Measurements from ENCODE around the gene PLEKHM3.
"Not testable (repeated sequence)": the region's sequence is repeated elsewhere in the genome, so short reads cannot be mapped to it uniquely, and the experiment has no call there.

The PLEKHM3 gene

GRCh38 chr2:207813942-207814341 is 211.4 kb downstream of the PLEKHM3 start:
- DNase-seq: no peak

DNA sequence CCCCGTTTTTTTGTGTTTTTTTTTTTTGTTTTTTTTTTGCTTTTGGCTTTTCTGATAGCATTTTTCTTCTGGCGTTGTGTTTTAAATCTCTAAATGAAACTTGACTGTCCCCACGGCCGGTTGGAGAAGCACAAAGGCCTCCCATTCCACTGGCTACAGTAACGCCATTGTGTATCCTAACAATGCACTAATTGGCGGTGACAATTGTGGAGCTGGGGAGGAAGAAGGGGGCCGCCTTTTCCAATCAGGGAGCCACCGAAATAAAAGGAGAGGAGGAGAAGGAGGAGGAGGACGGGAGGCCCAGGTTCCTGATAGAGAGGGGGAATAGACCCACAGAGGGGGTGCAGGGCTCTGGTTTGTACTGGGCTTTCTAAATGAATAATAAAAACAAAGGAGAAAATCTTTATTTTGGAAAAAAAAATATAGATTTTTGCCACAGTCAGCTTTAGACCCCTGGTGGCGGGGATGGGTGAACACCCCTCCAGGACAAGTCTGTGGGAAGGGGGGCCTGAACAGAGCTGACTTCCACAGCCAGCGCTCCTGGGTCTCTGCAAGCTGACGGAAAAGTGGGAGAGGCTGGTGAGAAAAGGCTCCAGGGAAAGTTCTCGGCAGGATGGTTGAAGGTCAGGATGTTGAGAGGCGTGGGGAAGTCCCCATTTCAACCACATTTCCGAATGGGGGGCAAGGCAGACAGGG is 212.0 kb downstream of the PLEKHM3 start:
- DNase-seq: no peak

DNA sequence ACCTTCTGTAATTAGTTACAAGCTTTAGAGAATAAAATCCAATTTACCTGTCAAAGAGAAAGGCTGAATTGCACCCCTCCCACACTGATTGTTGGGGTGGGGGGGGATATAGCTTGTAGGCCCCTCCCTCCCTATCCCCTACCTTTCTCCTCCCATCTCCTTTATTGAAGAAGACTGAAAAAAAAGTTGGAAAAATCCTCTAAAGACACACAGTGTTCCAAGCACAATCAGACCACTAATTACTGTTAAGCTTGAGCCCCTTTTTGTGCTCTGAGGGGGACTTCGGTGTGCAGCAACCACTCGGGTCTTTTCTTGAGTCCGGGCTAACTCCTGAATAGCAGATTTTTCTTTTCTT is 212.6 kb downstream of the PLEKHM3 start:
- no peak for DNase-seq

DNA sequence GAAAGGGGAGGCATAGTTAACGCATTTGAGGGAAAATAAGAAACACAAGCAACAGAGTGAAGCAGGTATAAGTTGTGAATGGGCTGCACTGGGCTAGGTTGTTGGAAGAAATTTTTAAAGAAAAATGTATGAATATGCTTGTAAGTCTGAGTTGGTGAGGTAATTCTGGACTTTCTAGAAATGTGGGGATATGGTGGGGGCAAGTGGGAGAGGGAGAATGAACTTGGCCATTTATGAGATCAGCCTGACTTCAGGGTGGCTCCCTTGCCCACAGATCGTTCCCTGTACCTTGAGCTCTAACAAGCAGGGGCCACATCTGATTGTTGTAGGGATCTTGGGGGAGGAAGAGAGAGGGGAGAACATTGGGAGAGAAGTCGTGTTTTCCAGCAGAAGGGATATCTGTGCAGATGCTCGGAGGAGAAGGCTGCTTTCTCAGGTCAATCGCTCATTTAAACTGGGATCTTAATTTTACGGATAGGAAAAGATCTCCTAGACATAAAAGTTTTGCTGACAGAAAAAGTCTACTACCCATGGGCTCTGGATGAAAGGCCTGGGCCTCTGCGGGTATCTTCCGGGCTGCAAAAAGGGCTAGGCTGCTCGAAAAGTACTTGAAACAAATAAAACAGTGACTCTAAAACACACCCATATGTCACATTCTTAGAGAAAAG is 213.1 kb downstream of the PLEKHM3 start:
- no peak for DNase-seq

DNA sequence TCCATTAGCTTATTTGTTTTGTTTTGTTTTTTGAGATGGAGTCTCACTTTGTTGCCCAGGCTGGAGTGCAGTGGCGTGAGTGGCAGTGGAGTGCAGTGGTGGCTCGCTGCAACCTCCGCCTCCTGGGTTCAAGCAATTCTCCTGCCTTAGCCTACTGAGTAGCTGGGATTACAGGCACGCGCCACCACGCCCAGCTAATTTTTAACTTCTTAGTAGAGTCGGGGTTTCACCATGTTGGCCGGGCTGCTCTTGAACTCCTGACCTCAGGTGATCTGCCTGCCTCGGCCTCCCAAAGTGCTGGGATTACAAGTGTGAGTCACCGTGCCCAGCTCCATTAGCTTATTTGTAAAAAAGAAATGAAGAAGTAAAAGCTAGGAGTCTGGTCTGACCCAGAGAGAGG is 213.7 kb downstream of the PLEKHM3 start:
- not testable (repeated sequence) for DNase-seq

- DNase-seq: no peak
Measured at GRCh38 chr2:207810200-207810788, 215.0 kb downstream of the PLEKHM3 start.

DNA sequence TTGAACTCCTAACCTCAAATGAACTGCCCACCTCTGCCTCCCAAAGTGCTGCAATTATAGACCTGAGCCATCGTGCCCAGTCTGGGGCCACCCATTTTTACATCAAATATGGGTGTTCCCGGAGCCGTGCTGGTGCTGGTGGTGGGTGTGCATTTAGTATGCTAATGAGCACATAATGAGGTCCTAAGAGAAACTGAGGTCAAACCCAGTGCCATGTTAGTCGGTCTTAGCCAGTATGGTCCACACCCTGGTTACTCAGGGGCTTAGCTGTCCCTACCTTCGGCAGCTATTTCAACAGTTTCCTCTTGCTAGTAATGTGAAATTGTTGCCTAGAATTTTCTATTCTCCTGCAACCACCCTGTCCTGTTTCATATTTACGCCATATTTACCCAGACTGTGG is 217.2 kb downstream of the PLEKHM3 start:
- DNase-seq: no peak

DNA sequence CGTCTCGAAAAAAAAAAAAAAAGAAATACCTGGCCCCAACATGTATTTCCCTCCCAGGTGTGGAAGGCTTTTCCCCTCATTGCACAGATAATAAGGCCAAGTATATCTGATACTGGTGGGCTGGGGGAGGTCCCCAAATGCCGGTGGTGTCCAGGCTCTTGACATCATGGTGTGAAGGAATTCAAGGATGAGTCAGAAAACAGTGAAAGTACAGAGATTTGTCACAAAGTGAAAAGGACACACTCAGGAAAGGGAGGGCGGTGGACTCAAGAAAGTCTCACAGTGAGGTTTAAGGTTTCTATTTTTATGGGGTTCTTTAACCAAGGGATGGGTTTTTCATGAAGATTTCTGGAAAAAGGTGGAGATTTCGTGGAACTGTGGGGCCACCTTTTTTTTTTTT is 217.8 kb downstream of the PLEKHM3 start:
- no peak for DNase-seq

DNA sequence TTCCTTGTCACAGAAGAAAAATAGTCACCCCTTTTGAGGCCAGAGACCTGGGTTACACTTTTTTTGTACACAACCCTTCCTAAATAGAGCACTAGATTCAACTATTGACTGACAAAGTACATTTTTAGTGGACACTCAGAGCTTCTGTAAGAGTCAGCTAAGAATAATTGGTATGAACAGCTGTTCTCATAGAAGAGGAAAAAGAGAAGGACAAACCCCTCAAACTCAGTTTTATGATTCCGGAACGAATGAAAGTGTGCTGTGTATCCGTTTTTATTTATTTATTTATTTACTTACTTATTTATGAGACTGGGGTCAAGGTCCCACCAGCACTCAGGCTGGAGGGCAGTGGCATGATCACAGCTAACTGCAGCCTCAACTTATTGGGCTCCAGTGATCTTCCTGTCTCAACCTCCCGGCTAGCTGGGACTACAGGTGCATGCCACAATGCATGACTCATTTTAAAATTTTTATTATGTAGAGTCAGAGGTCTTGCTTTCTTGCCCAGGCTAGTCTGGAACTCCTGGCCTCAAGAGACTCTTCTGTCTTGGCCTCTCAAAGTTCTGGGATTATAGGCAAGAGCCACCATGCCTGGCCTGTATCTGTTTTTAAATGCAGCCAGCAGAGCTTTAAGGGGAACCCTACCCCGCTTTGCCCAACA is 219.6 kb downstream of the PLEKHM3 start:
- no peak for DNase-seq

- no peak for DNase-seq
Measured at GRCh38 chr2:207802650-207803049, 222.7 kb downstream of the PLEKHM3 start.

GRCh38 chr2:207801259-207801658 is 224.1 kb downstream of the PLEKHM3 start:
- peak; percentile 62 for DNase-seq

- DNase-seq: no peak
Measured at GRCh38 chr2:207796585-207797350, 228.6 kb downstream of the PLEKHM3 start.

GRCh38 chr2:207792244-207792785 is 233.0 kb downstream of the PLEKHM3 start:
- peak; percentile 70 for DNase-seq

GRCh38 chr2:207791579-207792243 is 233.6 kb downstream of the PLEKHM3 start:
- DNase-seq: no peak

- DNase-seq: no peak
Measured at GRCh38 chr2:207790898-207791297, 234.4 kb downstream of the PLEKHM3 start.

- no peak for DNase-seq
Measured at GRCh38 chr2:207787800-207788199, 237.5 kb downstream of the PLEKHM3 start.

- DNase-seq: no peak
Measured at GRCh38 chr2:207787017-207787416, 238.3 kb downstream of the PLEKHM3 start.

DNA sequence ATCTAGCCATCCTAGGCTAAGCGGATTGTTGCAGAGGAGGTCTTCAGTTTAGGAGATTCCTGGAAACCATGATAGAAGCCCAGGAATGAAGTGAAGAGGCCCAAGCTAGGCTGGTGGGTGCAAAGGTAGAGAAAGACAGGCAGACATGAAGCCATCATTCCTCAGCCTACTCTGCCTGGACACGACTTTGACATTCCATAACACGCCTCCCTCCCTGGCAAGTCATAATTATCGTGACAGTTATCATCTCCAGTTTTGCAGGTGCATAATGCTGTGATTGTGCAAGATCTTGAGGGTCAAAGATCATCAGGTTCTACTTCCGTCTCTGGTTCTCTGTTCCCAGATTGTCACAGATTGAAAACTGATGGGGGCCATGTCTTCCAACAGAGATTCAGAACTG is 240.4 kb downstream of the PLEKHM3 start:
- no peak for DNase-seq

- DNase-seq: no peak
Measured at GRCh38 chr2:207783514-207783913, 241.8 kb downstream of the PLEKHM3 start.

DNA sequence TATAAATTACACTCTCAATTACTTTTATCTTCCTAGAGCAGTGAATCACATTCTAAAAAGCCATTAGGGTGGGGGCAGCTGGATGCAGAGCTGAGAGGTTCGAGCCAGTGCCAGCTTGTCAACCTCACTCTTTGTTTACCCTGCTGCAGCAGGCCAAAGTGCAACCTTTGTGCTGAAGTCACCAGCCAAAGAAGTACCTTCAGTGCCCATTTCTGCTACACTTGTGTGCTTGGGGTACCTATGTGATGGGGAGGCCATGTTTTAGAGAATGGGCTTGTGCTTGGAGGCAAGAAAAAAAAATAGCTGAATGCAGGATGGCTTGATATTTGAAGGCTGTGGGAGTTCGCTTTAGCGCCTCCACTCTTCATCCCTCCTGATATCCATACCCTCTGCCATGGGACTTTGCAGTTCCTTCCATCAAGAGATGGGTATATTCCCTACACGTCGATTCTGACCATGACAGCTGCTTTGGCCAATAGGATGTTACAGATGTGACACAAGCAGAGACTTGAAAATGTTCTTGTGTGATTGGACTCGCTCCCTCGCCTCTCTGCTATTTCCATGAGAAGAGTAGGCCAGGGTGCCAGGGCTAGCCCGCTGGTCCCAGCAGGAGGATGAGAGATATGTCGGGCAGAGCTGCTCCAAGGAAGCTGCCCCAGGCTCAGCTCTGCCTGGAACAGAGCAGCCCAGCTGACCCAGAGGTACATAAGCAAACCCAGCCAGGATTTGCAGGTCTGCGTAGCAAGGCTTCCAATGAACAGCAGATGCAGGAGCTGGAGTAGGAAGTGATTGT is 242.9 kb downstream of the PLEKHM3 start:
- no peak for DNase-seq

GRCh38 chr2:207779523-207779922 is 245.8 kb downstream of the PLEKHM3 start:
- no peak for DNase-seq

All from OCI-M1 (cell line).